HL-60/S4 treated with phorbol 12-myristate 13-acetate at 8.2 ng/mL for 4 days and 3 days (cell line): ENCODE results near the gene TDRD5.
"Not testable (repeated sequence)": the region's sequence is repeated elsewhere in the genome, so short reads cannot be mapped to it uniquely, and the experiment has no call there.

ENCODE experiments used
- in situ Hi-C: fragments of 300-500 bp; cut with MboI; formaldehyde crosslinking; loops from 2 replicates; pipeline ENCODE4 v1.15.0; 2022; ENCODE audit warnings: low sequenced_read_pairs

Gene TDRD5

DNA sequence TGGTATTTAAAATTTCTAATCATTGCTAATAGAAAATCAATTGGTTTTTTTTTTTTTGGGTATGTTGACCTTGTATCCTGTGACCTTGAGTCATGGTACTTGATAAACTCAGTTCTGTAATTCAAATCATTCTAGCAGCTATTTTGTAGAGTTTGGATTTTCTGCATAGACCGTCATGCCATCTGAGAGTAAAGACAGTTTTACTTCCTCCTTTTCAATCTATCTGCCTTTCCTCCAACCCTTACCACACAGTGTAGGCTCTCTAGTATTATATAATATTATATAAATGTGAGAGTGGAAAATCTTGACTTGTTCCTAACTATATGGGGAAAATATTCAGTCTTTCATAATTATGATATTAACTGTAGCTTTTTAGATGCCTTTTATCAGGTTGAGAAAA is 7.0 kb downstream of the TDRD5 start:
- in situ Hi-C loops = no loop called here

DNA sequence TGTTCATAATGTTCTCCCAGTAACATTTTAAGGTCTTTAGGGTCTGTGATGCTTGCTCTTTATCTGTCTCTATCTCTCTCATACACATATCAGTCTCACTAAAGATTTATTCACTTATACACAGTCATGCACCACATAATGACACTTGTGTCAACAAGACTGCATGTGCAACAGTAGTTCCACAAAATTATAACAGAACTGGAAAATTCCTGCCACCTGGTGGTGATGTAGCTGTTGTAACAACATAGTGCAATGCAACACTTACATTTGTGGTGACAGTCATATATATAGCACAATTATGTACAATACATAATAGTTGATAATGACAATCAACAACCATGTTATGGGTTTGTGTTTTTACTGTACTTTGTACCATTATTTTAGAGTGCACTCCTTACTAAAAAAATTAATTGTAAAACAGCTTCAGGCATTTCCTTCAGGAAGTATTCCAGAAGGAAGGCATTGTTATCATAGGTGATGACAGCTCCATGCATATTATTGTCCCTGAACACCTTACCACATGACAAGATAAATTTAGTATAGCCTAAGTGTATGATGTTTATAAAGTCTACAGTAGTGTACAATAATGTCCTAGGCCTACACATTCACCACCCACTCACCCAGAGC is 8.1 kb downstream of the TDRD5 start:
- in situ Hi-C loops = no loop called here

DNA sequence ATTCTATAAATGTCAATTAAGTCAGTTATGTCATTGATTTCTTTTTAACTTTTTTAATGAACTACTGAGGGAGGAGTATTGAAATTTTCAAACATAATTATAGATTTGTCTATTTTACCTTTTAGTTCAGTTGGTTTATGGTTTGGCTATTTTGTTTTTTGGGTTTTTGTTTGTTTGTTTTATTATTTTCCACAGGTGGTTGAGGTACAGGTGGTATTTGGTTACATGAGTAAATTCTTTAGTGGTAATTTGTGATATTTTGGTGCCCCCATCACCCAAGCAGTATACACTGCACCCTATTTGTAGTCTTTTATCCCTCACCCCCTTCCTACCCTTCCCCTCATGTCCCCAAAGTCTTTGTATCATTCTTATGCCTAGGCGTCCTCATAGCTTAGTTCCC is 9.5 kb downstream of the TDRD5 start:
- in situ Hi-C loops = no loop called here

DNA sequence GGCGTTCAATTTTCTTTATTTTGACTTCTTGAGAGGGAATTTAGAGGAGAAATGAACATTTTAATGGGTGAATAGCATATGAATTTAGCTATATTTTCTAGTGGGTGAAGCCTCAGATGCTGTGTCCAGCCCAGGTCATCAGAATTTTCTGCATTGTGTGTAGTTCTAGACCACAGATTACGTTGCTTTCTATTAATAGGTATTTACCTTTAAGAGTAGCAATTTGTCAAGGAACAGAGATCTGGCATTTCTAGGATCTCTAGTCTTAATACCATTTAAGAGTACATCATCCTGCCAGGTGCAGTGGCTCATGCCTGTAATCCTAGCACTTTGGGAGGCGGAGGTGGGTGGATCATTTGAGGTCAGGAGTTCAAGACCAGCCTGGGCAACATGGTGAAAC is 20.7 kb downstream of the TDRD5 start:
- in situ Hi-C loops = no loop called here

DNA sequence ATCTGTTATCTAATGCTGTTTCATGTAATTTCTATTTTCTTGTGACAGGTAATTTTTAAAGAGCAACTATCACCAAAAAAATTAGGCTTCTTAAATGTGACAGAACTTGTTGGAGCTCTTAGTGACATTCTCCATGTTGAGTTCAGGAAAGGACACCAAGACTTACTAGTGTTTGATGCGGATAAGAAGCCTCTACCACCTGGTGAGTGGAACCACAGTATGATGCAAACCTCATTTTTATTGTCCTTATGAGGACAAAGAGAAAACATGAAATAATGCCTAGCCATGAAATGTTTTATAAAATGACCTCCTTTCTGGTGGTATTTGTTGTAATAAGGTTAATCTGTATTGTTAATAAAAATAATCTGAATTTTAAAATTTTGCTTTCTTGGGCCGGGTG is 39.1 kb downstream of the TDRD5 start:
- in situ Hi-C loops = no loop called here

DNA sequence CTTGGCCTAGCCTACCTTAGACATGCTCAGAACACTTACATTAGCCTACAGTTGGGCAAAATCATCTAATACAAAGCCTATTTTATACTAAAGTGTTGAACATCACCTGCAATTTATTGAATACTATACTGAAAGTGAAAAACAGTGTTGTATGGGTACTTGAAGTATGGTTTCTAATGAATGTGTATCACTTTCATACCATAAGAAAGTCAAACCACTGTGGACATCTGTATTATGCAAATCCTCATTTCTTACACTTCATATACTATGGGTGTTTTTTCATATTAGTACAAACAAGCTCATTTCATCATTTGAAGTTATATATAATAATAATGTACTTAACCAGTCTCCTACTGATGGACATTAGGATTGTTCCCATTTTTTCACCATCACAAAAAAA is 41.2 kb downstream of the TDRD5 start:
- in situ Hi-C loops = no loop called here

DNA sequence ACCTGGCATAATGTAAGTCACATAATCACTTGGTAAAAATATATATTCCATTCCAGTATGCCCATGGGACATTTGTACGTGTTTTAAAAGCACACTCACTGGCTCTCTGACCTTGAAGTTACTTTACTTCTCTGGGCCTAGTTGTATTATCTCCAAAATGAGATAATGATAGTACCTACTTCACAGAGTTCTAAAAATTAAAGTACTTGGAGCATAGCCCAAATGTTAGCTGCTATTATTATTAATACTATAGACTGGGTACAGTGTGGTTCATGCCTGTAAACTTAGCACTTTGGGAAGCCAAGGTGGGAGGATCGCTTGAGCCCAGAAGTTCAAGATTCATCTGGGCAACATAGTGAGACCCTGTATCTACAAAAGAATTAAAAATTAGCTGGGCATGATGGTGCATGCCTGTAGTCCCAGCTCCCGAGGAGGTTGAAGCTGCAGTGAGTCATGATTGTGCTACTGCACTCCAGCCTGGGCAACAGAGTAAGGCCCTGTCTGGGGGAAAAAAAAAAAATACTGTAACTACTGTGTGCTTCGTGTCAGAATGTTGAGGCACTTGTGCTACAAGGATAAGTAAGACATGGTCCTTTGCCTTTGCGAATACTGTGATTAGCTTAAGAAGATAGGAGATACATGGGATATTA is 45.7 kb downstream of the TDRD5 start:
- in situ Hi-C loops = no loop called here

DNA sequence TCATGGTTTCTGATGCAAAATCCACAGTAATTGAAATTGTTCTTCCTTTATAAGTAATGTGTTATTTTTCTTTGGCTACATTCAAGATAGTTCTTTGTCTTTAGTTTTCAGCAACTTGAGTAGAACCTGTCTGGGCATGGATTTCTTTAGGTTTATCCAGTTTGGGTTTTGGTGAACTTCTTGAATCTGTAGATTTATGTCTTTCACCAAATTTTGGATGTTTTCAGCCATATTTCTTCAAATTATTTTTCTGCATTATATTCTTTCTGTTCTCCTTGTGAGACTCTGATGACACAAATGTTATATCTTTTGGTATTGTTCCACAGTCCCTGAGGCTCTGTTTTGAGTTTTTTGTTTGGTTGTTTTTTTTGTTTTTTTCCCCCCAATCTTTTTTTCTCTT is 69.4 kb downstream of the TDRD5 start:
- in situ Hi-C loops = no loop called here

DNA sequence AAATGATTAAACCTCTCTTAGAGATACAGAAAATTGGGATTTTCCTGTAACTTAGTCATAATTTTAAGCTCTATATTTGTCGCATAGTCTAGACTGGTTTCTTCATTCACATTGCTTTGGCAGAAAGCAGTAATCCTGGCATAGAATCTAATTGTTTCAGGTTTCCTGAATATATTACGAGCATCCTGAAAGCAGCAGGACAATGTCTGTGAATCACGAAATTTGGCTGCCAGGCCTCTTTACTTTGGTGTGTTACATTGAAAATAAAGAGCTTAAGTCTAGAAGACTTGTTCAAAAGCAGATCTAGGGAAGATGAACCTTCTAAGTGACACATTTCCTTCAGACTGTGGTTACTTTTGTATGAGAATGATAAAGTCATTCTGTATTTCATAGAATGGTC is 72.2 kb downstream of the TDRD5 start:
- in situ Hi-C loops = no loop called here

DNA sequence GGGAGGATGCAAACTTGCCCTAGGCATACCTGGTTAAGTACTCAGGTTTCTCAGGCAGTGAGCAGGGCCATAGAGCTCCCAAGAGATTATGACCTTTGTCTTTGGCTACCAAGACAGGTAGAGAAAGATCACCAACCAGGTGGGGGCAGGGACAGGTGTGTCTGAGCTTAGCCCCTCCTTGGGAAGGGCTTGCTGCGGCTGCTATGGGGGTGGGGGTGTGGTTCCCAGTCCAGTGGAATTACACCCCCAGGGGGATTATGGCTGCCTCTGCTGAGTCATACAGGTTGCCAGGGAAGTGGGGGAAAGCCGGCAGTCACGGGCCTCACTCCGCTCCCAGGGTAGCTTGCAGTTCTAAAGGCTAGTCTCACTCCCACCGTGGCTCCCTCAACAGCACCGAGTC is 86.2 kb downstream of the TDRD5 start:
- in situ Hi-C loops = no loop called here

DNA sequence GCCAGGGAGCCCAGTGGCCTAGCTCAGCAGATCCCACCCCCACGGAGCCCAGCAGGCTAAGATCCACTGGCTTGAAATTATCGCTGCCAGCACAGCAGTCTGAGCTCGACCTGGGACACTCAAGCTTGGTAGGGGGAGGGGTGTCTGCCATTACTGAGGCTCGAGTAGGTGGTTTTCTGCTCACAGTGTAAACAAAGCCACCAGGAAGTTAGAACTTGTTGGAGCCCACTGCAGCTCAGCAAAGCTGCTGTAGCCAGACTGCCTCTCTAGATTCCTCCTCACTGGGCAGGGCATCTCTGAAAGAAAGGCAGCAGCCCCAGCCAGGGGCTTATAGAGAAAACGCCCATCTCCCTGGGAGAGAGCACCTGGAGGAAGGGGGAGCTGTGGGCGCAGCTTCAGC is 102.9 kb downstream of the TDRD5 start:
- in situ Hi-C loops = not testable (repeated sequence)

DNA sequence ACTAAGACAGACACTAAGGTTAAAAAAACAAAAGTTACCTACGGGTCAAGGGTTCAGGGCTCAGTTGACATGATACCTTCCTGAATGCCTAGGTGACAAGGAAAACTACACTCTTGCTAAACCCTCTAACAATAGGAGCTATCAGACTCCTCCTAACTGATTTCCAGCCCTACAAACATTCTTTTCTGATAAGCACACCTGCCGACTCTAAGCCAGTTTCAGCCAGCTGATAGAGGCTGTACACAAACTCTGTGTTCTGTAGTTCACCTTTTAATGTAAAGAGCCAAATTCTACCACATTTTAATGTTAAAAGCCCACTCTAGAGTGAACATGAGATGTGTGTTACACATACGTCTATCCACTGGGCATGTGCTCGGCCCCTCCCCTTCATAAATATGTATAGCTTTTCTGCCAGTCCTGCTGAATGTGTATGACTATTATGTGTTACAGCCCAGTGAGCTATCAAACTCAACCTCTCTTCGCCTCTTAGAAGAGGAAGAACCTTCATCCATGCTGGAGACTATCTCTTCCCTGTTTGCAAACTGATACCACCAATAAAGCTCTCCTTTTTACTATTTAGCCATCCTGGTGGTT is 111.4 kb downstream of the TDRD5 start:
- in situ Hi-C loops = no loop called here

DNA sequence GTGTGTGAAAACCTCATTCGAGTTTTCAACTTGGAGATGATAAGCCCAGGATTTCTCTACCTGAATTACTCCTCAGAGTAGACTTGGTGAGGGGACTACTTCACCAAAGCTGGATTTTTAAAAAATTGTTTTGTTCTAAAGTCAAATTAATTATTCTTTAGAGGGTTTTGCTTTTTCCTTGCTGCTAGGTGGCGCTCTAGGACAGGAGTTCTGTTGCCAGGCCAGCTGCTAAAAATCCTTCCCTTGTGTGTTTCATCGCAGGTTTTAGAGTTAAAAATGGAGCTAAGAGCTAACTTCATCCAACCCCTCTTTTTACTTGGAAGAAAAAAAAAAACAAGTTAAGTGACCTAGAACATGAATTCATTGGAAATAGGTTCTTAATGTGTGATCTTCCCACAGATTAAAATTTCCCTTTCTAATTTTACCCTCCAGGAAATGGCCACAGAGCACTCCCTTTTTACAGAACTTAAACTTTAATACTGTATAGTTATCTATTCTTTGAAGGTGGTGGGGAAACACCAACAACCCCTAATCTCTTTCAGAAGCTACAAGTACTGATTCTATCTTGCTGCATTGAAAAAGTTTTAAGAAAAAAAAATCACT is 114.8 kb downstream of the TDRD5 start:
- in situ Hi-C loops = no loop called here

DNA sequence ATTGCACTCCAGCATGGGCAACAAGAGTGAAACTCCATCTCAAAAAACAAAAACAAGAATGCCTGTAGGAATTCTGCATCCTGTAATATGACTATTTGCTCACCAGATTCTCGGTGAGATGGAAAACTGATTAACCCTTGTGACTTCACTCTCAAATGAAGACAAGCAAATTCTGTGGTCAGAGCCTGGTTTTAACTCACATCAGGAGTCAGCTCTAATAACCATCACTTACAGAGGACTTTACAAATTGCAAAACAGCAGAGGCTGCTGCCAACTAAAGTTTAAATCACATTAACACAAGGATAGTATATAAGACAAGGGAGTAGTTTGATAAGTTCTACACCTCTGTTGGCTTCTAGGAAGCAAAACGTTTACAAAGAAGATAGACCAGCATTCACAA is 115.8 kb downstream of the TDRD5 start:
- in situ Hi-C loops = no loop called here

DNA sequence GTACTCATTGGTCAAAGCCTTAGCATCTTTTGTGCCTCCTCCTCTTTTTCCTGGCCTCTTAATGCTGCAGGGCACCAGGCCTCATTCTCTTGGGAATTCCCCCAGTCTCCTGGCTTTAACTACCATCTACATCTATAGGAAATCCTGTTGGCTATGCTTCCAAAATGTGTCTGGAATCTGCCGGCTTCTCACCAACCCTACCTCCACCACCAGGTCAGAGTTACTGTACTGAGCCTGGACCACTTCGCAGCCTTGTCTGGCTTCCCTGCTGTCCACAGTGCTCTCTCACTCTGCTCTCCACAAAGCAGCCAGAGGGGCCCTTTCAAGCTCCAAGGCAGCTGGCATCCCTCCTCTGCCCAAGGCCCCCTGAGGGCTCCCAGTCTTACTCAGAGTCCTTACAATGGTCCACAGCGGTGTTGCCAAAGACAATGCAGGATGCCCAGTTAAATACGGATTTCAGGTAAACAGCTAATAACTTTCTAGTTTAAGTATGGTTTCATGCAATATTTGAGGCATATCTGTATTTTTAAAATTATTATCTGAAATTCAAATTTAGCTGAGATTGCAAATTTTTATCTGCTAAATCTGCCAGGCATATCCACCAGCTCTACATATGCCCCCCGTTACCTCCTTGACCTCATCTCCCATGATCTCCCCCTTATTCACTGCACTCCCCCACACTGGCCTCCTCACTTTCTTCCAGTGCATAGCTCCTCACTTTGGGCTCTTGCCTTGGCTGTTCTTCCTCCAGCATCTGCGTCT is 117.0 kb downstream of the TDRD5 start:
- in situ Hi-C loops = no loop called here

DNA sequence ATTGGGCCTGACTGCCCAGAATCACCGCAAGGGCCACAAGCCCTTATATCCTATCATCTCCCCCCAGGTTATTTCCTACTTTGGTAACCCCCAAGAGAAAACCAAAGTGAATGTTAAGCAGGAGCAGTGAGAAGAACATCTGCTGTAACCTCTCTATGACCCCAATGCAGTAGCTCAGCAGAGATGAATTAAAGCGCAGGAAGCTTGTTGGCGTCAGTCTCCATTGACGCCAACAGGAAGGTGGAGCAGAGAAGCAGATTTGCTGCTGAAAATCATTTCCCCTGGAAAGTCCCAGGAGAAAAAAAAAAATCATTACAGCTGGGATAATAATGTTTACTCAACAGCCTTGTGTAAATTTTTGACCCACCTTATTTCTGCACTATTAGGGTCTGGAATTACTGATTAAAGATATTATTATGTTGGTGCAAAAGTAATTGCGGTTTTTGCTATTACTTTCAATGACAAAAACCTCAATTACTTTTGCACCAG is 118.3 kb downstream of the TDRD5 start:
- in situ Hi-C loops = no loop called here

DNA sequence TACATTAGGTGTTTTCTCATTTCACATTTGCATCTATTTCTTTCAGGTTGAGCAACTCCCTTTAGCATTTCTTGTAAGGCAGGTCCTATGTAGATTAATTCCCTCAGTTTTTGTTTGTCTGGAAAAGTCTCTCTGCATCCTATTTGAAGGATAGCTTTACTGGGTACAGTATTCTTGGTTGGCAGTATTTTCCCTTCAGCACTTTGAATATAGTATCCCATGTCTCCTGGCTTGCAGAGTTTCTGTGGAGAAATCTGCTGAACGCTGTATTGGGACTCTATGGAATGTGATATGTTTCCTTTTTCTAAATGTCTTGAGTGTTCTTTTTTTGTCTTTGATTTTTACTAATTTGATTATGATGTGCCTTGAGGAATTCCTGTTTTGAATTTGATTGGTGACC is 122.5 kb downstream of the TDRD5 start:
- in situ Hi-C loops = no loop called here

DNA sequence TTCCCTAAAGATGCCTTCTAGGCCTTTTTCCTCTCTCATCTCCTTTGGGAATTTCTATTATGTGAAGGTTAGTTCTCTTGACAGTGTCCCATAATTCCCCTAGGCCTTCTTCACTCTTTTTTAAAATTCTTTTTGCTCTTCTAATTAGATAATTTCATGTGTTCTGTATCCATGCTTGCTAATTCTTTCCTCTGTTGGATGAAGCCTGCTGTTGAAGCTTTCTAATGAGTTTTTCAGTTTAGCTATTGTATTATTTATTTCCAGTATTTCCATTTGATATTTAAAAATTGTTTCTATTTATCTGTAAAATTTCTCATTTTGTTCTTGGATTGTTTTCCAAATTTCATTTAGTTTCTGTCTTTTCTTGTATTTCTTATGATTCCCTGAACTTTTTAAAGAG is 123.0 kb downstream of the TDRD5 start:
- in situ Hi-C loops = no loop called here

DNA sequence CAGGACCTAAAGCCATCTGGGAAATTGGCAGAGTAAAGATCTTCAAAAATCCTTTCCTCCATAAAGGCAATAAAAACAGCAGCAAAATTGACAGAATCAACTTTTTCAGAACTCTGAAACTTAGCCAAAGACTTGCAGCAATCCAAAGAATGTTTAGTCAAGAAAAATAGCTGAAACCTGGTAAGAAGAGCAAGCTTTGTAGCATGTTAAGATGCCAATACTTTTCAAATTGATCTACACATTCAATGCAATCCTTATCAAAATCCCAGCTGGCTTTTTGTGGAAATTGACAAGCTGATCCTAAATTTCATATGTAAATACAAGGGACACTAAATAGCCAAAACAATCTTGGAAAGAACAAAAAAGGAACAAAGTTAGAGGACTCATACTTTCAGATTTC is 127.6 kb downstream of the TDRD5 start:
- in situ Hi-C loops = no loop called here

DNA sequence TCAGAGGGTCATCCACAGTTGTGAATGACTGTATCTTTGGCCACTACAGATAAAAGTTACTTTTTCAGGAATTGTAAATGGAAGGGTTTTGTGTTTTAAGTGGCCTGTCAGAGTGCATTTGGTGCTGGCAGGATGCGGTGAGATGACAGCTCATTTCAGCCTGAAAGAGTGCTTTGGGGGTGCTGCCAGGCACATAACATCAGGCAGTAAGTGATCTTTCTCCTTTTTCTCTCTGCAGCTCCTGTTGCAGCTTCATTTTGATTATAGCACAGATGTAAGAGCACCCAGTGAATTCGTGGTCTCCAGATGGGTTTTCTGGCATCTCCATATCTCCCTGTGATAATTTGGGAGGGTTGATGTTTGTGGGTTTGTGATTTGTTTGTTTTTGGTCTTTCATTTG is 136.6 kb downstream of the TDRD5 start:
- in situ Hi-C loops = no loop called here

DNA sequence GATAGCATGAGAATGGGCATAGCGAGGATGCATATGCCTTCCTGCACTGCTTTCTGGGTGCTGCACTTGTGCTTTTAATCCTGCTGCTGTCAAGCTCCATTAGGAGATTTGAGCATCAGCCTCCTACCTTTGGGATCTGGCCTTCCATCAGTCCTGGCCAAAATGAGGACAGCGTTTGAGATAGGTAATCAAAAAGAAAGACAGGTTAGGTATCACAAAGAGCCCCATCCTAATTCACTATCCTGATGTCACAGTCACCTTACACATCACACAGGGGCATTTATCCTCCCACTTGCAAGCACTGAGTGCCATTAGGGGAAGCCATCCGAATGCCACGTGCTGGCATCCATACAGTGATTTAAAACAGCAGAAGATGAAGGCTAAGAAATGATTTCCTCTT is 138.2 kb downstream of the TDRD5 start:
- in situ Hi-C loops = no loop called here
